ENCODE results near the gene MAD1L1.

Gene MAD1L1

GRCh38 chr7:1965579-1966294 is 267.0 kb downstream of the MAD1L1 start:
- TF ChIP-seq, protein P1, sequence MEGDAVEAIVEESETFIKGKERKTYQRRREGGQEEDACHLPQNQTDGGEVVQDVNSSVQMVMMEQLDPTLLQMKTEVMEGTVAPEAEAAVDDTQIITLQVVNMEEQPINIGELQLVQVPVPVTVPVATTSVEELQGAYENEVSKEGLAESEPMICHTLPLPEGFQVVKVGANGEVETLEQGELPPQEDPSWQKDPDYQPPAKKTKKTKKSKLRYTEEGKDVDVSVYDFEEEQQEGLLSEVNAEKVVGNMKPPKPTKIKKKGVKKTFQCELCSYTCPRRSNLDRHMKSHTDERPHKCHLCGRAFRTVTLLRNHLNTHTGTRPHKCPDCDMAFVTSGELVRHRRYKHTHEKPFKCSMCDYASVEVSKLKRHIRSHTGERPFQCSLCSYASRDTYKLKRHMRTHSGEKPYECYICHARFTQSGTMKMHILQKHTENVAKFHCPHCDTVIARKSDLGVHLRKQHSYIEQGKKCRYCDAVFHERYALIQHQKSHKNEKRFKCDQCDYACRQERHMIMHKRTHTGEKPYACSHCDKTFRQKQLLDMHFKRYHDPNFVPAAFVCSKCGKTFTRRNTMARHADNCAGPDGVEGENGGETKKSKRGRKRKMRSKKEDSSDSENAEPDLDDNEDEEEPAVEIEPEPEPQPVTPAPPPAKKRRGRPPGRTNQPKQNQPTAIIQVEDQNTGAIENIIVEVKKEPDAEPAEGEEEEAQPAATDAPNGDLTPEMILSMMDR (IDR thresholded peaks at IDR 0.05; ENCODE audit: low read depth, low read length): no peak

GRCh38 chr7:1964913-1965578 is 267.7 kb downstream of the MAD1L1 start:
- in situ Hi-C loops (cut with HindIII; ENCODE audit: low sequenced_read_pairs): no loop called here
- DNase-seq (ENCODE audit: low read depth, low spot score): no peak
- TF ChIP-seq, protein P1 (IDR thresholded peaks at IDR 0.05; ENCODE audit: low read depth, low read length): no peak
- H3K4me3 ChIP-seq (ENCODE audit: low read depth, low read length): no peak overlapping the region

More at GRCh38 chr7:1965579-1966294, 267.0 kb downstream of the MAD1L1 start:
- H3K4me3 ChIP-seq (ENCODE audit: low read depth, low read length): no peak overlapping the region
- in situ Hi-C loops (cut with HindIII; ENCODE audit: low sequenced_read_pairs): no loop called here
- DNase-seq (ENCODE audit: low read depth, low spot score): no peak

GRCh38 chr7:1964211-1964912 is 268.4 kb downstream of the MAD1L1 start:
- in situ Hi-C loops (cut with HindIII; ENCODE audit: low sequenced_read_pairs): no loop called here
- TF ChIP-seq, protein P1 (IDR thresholded peaks at IDR 0.05; ENCODE audit: low read depth, low read length): no peak
- DNase-seq (ENCODE audit: low read depth, low spot score): no peak
- no peak overlapping the region for H3K4me3 ChIP-seq (ENCODE audit: low read depth, low read length)

- no peak overlapping the region for H3K4me3 ChIP-seq (ENCODE audit: low read depth, low read length)
- no peak for DNase-seq (ENCODE audit: low read depth, low spot score)
- in situ Hi-C loops (cut with HindIII; ENCODE audit: low sequenced_read_pairs): no loop called here
- TF ChIP-seq, protein P1 (IDR thresholded peaks at IDR 0.05; ENCODE audit: low read depth, low read length): no peak
These were observed 269.2 kb downstream of the MAD1L1 start for GRCh38 chr7:1963575-1963974.

DNA sequence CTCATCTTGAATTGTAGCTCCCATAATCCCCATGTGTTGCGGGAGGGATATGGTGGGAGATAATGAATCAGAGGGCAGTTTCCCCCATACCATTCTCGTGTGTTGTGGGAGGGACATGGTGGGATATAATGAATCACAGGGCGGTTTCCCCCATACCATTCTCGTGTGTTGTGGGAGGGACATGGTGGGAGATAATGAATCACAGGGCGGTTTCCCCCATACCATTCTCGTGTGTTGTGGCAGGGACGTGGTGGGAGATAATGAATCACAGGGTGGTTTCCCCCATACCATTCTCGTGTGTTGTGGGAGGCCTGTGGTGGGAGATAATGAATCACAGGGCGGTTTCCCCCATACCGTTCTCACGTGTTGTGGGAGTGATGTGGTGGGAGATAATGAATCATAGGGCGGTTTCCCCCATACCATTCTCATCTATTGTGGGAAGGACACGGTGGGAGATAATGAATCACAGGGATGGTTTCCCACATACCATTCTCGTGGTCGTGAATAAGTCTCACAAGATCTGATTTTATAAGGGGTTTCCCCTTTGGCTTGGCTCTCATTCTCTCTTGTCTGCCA is 271.0 kb downstream of the MAD1L1 start:
- TF ChIP-seq, protein P1 (IDR thresholded peaks at IDR 0.05; ENCODE audit: low read depth, low read length): no peak
- DNase-seq (ENCODE audit: low read depth, low spot score): peak; percentile 97
- no peak overlapping the region for H3K4me3 ChIP-seq (ENCODE audit: low read depth, low read length)
- in situ Hi-C loops (cut with HindIII; ENCODE audit: low sequenced_read_pairs): no loop called here

DNA sequence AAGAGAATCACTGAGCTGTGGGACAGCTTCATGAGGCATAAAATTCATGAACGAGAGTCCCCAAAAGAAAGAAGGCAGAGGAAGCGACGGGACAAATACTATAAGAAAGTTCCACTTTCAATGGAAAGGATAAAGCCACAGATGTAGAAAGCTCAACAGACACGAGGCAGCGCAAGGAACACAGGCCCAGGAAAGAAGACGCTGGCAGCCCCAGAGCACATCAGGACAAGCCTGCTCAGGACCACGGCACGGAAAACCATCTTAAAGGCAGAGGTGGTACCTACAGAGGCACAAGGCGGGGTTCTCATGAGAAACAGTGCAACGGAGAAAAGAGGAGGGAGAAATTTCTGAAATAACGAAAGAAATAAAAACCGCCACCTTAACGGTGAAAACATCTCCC is 273.4 kb downstream of the MAD1L1 start:
- TF ChIP-seq, protein P1 (IDR thresholded peaks at IDR 0.05; ENCODE audit: low read depth, low read length): no peak
- in situ Hi-C loops (cut with HindIII; ENCODE audit: low sequenced_read_pairs): no loop called here
- no peak for DNase-seq (ENCODE audit: low read depth, low spot score)
- H3K4me3 ChIP-seq (ENCODE audit: low read depth, low read length): no peak overlapping the region
